Nephron progenitor cell (in vitro differentiated cells): ENCODE results near the gene PLXNB3.

Source experiments
- DNase-seq: peaks from one replicate; pipeline ENCODE4 v3.0.0; 2021
- H3K27ac Mint-ChIP-seq: 2 replicates; pipeline ENCODE4 v1.8.0; 2021; ENCODE audit warnings: mild to moderate bottlenecking, moderate library complexity, mixed read lengths
- H3K27me3 Mint-ChIP-seq: 2 replicates; pipeline ENCODE4 v1.8.0; 2021; ENCODE audit warnings: mild to moderate bottlenecking, low read depth, mixed read lengths; ENCODE audit not compliant: poor library complexity
- H3K36me3 Mint-ChIP-seq: 2 replicates; pipeline ENCODE4 v1.8.0; 2021; ENCODE audit warnings: low read depth, mixed read lengths
- H3K4me1 Mint-ChIP-seq: 2 replicates; pipeline ENCODE4 v1.8.0; 2021; ENCODE audit warnings: mixed read lengths
- H3K4me3 Mint-ChIP-seq: 2 replicates; pipeline ENCODE4 v1.8.0; 2021; ENCODE audit warnings: mild to moderate bottlenecking, moderate library complexity, mixed read lengths
- H3K9me3 Mint-ChIP-seq: 2 replicates; pipeline ENCODE4 v1.8.0; 2021; ENCODE audit warnings: mild to moderate bottlenecking, moderate library complexity, mixed read lengths
- CTCF ChIP-seq: fragments of 200-600 bp; sonication (generic); IDR thresholded peaks from 2 replicates; pipeline ENCODE4 v1.5.0; 2021; ENCODE audit warnings: antibody characterized with exemption

PLXNB3 gene

GRCh38 chrX:153750127-153750774 is 13.8 kb upstream of the PLXNB3 start:
- no peak for TF ChIP-seq CTCF
- peaks cover 72% of the 10 kb centered on the region for H3K9me3 Mint-ChIP-seq

GRCh38 chrX:153755136-153755535 is 8.9 kb upstream of the PLXNB3 start:
- Mint-ChIP-seq H3K36me3 (no peaks in the 10 kb centered on the region), H3K4me1 (peaks cover 8% of the 10 kb centered on the region), H3K4me3 (no peak overlapping the region), H3K9me3 (peaks cover 71% of the 10 kb centered on the region), H3K27ac (no peak overlapping the region), H3K27me3 (peaks cover 15% of the 10 kb centered on the region)
- no peak for TF ChIP-seq CTCF
- no peak for DNase-seq

More at GRCh38 chrX:153750127-153750774, 13.8 kb upstream of the PLXNB3 start:
- Mint-ChIP-seq H3K27me3 (peaks cover 4% of the 10 kb centered on the region), H3K36me3 (peaks cover 9% of the 10 kb centered on the region), H3K27ac (peak overlapping the region; percentile 34), H3K4me3 (no peak overlapping the region), H3K4me1 (peaks cover 15% of the 10 kb centered on the region)
- DNase-seq, result no peak

GRCh38 chrX:153761863-153762262 is 2.2 kb upstream of the PLXNB3 start:
- TF ChIP-seq CTCF, result no peak
- no peaks in the 10 kb centered on the region for H3K36me3 Mint-ChIP-seq
- no peak overlapping the region for H3K27ac Mint-ChIP-seq
- H3K27me3 Mint-ChIP-seq, result peaks cover 18% of the 10 kb centered on the region
- H3K4me3 Mint-ChIP-seq, result no peak overlapping the region
- DNase-seq, result no peak
- peaks cover 7% of the 10 kb centered on the region for H3K4me1 Mint-ChIP-seq
- peaks cover 56% of the 10 kb centered on the region for H3K9me3 Mint-ChIP-seq

- TF ChIP-seq CTCF, result no peak
- Mint-ChIP-seq H3K27me3 (peaks cover 12% of the 10 kb centered on the region), H3K27ac (no peak overlapping the region), H3K4me1 (peaks cover 7% of the 10 kb centered on the region), H3K9me3 (peaks cover 49% of the 10 kb centered on the region), H3K36me3 (no peaks in the 10 kb centered on the region), H3K4me3 (no peak overlapping the region)
- no peak for DNase-seq
Observed at GRCh38 chrX:153762626-153763173, 1.3 kb upstream of the PLXNB3 start.

GRCh38 chrX:153763298-153763932 is 634 bp upstream of the PLXNB3 start:
- DNase-seq, result no peak
- no peak overlapping the region for H3K27ac Mint-ChIP-seq
- H3K4me3 Mint-ChIP-seq, result no peak overlapping the region
- H3K36me3 Mint-ChIP-seq, result no peaks in the 10 kb centered on the region
- peaks cover 11% of the 10 kb centered on the region for H3K27me3 Mint-ChIP-seq
- TF ChIP-seq CTCF, result no peak
- peaks cover 7% of the 10 kb centered on the region for H3K4me1 Mint-ChIP-seq
- H3K9me3 Mint-ChIP-seq, result peaks cover 46% of the 10 kb centered on the region
